HG03432 (cell line): ENCODE measurements around the gene MAPT.

Source experiments
- ATAC-seq: cut with Tn5 transposase; IDR thresholded peaks from one replicate; pipeline ENCODE4 v1.9.1; 2021; ENCODE audit warnings: mild to moderate bottlenecking, moderate library complexity; ENCODE audit not compliant: unreplicated experiment

Gene MAPT

DNA sequence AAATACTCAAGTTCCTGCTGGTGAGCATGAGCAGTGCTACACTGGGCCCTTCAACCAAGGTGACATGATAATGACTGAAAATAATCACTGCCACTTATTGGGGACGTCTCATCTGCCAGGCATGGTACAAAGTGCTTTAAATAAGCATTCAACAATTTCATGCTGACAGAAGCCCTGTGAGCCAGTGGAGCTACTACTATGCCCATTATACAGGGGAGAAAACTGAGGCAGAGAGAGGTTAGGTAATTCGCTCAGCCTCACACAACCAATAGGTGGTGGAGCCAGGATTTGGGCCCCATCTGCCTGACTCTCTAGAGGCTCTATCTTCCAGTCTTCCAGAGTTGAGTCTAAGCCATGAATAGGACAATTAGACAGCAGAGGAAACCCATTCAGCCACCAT, 74.4 kb downstream of the MAPT start:
- ATAC-seq, result no peak

DNA sequence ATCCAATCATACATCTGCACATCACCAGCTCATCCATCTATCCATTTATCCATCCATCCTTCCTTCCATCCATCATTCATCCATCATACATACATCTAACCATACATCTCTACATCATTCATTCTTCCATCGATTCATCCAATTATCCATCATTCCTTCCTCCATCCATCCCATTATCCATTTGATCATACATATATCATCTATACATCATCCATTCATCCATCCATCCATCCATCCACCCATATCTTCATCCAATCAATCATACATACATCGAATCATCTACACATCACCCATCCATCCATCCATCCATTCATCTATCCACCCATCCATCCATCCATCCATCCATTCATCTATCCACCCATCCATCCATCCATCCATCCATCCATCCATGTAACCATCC, 75.4 kb downstream of the MAPT start:
- ATAC-seq, result no peak

DNA sequence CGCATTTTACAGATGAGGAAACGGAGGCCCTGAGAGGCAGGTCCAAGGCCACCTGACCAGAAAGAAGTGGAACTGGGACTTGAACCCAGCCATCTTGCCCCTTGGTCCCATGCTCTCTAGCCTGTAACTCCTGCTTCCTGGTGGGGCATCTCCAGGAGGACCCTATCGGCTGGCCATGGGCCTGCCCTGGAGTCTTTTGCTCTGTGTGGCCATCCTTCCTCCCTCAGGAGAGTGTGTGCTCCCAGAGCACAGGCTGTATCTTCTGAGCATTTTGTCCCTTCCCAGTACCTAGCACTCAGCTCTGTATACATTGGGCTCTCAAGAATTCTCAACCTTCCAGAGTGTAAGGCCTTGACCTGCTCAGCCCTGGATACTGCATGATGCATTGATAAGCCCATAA, 76.3 kb downstream of the MAPT start:
- no peak for ATAC-seq

DNA sequence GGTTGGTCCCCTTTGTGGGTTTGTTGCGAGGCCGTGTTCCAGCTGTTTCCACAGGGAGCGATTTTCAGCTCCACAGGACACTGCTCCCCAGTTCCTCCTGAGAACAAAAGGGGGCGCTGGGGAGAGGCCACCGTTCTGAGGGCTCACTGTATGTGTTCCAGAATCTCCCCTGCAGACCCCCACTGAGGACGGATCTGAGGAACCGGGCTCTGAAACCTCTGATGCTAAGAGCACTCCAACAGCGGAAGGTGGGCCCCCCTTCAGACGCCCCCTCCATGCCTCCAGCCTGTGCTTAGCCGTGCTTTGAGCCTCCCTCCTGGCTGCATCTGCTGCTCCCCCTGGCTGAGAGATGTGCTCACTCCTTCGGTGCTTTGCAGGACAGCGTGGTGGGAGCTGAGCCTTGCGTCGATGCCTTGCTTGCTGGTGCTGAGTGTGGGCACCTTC, 77.4 kb downstream of the MAPT start:
- no peak for ATAC-seq

DNA sequence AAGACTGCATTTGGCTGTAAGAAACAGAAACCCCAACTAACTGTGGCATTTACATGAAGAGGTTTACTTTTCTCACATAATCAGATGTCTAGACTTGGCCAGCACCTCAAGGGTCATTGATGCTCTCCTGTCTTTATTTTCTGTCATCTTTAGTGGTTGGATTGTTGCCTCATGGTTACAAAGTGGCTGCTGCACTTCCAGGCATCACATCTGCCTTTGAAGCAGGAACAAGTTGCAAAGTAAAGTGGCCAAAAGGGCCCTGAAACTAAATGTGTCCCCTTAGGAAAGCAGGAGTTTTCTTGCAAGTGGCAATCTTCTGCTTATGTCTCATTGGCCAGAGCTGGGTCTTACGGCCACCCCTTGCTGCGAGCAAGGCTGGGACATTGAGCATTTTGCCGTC, 78.2 kb downstream of the MAPT start:
- ATAC-seq, result no peak

DNA sequence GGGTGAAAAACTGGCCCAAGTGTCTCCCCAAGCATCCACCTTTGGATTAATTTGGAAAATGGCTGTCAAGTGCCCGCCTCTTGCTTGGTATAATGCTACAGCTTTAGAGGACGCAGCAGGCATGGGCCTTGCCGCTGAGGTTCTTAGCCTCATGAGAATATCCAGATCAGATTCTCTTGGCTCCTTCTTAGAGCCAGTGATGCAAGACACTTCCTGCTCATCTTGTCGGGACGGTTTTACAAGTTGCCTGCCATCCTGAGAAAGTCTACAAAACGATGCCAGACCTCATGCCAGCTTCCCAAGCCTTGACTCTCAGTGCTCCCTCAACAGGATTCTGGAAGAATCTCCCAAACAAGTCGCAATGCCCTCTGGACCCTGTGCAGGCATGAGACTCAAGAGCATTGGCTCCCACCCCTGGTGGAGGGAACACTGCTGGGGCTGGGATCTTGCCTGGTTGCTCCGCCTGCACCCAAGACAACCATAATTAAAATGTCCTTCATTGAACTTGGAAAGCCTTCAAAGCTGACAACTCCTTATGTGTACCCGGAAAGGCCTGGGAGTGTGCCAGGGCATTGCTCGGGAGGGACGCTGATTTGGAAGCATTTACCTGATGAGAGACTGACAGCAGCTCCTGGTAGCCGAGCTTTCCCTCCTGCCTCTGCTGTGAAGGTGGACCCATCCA, 78.9 kb downstream of the MAPT start:
- ATAC-seq, result no peak

DNA sequence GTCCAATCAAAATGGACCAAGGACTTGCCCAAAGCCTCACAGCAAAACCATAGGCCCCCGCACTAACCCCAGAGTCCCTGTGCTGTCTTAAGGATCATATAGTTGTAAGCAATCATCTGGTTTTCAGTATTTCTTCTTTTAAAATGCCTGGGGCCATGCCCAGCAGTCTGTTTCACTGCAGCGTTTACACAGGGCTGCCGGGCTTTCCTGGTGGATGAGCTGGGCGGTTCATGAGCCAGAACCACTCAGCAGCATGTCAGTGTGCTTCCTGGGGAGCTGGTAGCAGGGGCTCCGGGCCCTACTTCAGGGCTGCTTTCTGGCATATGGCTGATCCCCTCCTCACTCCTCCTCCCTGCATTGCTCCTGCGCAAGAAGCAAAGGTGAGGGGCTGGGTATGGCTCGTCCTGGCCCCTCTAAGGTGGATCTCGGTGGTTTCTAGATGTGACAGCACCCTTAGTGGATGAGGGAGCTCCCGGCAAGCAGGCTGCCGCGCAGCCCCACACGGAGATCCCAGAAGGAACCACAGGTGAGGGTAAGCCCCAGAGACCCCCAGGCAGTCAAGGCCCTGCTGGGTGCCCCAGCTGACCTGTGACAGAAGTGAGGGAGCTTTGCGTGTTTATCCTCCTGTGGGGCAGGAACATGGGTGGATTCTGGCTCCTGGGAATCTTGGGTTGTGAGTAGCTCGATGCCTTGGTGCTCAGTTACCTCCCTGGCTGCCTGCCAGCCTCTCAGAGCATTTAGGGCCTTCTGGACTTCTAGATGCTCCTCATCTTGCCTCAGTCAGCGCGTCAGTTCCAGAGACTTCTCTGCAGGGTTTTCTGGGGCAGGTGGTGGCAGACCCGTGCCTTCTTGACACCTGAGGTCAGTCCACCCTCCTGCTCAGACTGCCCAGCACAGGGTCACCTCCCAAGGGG, 79.8 kb downstream of the MAPT start:
- no peak for ATAC-seq

DNA sequence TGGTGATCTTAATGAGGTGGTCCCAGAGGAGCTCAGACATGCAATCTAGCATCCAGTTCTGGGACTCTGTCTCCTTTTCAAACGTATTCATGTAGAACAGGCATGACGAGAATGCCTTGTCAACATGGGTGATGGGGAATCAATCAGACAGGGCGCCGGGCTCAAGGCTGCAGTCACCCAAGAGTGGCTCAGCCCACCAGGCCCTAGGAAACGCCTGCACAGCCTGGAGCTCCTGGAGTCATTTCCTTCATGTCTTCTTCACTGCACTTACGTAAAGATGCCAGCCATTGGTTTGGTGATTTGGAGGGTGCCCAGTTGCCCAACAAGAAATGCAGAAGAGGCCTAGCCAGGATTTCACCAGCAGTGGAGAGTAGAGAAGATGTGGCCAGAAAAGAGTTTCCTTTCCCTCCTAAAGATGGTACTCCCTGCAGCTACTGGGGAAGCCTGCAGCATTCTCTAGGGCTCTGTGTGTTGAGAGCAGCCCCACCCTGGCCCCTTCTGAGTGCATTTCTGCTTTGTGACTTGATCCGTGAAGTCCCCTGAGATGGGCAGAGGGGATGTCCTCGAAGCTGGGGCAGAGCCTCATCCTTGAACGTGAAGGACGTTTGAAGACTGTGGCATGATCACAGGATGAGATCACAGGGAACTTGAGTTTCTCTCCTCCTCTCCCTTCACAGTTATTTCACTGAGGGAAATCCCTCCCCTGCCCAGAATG, 80.7 kb downstream of the MAPT start:
- no peak for ATAC-seq

DNA sequence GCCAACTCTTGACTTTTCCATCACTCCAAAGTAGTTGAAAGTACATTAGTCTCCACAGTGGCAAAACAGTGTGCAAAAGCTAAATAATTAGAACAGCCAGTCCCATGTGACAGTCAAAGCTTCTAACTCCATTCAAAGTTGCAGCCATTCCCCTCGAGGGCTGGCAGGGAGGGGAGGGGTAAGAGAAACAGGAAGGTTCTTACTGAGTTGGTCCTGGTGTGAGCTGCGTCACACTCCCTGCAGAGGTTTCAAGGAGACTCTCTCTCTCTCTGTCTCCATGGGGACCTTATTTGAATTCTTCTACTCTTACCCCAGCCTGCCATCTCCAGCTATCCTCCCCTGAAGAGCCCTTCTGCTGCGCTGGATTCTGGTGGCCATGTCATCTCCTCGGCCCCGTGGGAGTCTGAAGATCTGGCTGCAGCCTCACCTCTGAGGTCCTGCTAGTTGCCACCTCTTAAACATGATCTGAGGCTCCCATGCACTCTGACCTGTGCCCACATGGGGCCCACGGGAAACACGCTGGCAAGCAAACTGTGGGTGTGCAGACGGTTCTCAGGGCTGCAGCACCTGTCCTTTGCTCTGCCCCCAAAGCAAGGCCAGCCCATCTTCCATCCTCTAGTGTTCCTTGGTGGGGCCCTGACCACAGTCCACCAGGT, 81.4 kb downstream of the MAPT start:
- no peak for ATAC-seq

DNA sequence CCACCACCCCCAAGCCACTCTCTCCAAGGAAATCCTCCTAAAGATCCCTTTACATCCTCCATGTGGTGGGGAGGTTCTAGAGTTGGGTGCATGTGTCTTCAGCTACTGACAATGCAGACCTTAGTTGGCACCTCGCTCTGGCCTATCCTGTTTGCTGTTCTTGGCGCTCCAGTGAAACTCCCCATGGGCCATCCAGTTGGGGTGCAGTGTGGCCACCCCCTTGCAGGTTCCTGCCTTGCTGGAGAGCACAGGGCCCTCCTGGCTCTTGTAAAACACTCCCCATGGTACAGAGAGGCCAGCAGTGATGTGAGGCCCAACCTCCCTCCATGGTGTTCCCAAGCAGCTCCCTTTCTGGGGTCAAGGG, 82.0 kb downstream of the MAPT start:
- ATAC-seq, result no peak

DNA sequence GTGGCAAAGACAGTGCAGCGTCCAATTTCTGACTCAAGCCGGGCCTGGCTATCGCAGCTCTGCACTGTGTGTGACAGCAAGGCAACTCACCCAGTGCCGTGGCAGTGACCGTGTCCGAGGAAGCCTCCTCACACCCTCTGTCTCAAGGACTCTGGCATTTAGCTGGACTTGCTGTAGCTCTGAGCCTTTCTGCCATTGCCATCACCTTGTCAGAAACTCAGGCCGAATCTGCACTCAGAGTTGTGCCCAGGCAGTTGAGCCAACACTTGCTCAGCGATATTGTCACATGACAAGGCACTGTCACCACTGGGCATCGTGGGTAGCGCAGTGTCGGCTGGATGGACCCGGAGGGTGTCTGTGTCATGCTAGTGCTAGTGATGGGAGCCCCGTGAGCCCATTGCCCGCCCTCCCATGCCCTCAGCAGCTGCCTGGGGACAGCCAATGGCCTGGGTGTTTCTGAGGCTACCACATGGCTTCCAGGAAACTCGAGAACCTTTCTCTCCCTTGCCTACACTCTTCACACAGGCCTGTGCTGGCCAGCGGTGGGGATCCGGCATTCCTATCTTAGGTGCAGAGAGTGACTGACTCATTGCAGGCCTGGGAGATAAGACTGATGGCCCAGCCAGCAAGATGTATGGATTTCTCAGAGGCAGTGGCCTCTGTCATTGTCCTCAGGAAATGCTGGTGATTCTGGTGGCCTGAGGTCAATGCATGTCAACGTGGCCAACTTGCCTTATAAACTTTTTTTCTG, 82.6 kb downstream of the MAPT start:
- ATAC-seq, result no peak

DNA sequence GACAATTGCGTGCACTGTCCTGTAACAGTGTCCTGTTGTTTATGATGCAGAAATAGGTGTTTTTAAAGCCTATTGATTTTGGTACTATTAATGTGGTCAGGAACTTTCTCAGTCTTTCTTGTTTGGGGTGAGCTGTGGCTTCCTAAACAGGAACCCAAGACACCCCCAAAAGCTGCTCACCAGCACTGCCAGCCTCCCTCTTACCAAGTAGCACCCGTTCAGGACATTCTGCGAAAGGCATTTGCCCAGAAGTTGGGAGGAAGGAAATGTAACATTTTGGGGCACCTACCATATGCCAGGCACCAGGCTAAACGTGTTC, 83.1 kb downstream of the MAPT start:
- no peak for ATAC-seq

DNA sequence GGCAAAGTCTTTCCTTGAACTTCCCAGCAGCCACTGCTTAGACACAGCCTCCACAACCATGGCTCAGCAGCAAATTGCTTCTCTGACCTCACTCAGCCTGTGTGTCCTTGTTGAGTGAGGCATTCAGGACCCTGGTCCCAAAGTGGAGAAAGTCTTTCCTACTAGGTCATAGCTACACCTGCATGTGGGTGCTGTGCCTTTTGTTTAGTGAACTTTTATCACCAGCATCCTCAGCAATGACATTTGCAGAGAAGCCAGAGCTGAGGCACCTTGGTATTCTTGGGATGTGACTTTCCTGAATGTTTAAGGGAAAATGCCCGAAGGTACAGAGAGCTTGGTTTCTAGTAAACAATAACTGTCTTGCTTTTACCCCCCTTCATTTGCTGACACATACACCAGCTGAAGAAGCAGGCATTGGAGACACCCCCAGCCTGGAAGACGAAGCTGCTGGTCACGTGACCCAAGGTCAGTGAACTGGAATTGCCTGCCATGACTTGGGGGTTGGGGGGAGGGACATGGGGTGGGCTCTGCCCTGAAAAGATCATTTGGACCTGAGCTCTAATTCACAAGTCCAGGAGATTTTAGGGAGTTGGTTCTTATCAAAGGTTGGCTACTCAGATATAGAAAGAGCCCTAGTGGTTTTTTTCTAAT, 83.7 kb downstream of the MAPT start:
- ATAC-seq, result no peak

DNA sequence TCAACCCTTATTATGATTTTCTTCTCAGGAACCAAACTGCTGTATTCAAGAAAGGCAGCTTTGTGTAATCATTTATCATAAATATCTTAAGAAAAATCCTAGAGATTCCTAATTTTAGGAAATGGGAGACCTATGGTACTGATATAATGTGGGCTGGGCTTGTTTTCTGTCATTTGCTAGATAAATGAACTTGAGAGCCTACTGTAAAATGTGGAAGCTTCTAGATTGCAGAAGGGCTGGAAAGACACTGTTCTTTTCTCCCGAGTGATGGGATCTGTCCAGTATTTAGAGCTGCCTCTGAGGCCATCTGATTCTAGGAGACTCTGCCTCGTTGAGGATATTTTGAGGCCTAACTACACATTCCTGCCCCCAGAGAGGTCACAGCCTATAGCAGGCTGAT, 84.8 kb downstream of the MAPT start:
- no peak for ATAC-seq

DNA sequence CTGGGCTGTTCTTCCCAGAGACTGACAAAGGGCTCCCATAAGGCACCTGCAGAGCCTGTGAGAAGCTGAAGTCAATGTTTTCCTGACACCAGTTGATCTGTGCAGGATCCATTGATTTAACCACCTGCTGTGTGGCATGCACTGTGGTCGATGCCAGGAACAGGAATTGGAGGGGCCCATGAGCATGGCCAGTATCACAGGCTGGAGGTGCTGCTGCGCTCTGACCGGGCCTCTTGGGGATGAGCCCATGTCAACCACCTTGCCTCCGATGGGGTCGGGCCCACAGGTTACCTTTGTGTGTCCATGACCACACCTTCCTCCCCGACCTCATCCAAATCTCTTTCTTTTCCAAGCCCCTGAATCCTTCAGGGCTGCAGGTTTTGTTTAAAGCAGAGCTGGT, 86.5 kb downstream of the MAPT start:
- ATAC-seq, result no peak

DNA sequence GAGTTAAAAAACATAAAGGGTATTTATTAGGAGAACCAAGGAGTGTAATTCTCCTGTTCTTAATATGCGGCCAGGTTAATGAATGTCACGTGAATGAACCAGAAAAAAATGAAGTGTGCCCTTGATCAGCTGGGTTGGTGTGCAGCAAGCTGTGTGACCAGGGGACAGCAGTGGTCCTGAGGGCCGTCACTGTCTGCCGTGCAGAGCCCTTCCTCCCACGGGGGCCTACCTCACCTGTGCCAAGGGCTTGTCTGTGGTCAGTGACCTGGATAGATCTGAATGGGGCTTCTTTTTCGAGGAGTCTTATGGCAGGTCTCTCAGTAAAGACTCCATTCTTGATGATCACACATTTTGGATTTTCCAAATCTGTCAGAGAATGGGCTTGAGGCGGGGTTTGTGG, 87.0 kb downstream of the MAPT start:
- ATAC-seq, result no peak

DNA sequence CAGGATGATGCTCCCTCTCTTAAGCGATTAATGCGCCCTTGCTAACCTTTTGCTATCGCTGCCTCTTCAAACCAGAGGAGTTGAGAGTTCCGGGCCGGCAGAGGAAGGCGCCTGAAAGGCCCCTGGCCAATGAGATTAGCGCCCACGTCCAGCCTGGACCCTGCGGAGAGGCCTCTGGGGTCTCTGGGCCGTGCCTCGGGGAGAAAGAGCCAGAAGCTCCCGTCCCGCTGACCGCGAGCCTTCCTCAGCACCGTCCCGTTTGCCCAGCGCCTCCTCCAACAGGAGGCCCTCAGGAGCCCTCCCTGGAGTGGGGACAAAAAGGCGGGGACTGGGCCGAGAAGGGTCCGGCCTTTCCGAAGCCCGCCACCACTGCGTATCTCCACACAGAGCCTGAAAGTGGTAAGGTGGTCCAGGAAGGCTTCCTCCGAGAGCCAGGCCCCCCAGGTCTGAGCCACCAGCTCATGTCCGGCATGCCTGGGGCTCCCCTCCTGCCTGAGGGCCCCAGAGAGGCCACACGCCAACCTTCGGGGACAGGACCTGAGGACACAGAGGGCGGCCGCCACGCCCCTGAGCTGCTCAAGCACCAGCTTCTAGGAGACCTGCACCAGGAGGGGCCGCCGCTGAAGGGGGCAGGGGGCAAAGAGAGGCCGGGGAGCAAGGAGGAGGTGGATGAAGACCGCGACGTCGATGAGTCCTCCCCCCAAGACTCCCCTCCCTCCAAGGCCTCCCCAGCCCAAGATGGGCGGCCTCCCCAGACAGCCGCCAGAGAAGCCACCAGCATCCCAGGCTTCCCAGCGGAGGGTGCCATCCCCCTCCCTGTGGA, 88.6 kb downstream of the MAPT start:
- no peak for ATAC-seq

DNA sequence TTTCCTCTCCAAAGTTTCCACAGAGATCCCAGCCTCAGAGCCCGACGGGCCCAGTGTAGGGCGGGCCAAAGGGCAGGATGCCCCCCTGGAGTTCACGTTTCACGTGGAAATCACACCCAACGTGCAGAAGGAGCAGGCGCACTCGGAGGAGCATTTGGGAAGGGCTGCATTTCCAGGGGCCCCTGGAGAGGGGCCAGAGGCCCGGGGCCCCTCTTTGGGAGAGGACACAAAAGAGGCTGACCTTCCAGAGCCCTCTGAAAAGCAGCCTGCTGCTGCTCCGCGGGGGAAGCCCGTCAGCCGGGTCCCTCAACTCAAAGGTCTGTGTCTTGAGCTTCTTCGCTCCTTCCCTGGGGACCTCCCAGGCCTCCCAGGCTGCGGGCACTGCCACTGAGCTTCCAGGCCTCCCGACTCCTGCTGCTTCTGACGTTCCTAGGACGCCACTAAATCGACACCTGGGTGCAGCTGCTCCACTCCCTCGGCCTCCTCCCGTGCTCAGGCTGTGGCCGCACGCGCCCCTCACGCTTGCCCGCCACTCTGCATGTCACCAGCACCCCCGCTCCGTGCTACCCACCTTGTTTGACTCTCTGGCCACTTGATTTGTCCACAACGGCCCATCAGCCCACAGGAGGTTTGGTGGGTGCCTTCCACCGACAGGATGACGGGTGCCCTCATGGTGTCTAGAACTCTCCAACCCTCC, 89.4 kb downstream of the MAPT start:
- ATAC-seq, result no peak

DNA sequence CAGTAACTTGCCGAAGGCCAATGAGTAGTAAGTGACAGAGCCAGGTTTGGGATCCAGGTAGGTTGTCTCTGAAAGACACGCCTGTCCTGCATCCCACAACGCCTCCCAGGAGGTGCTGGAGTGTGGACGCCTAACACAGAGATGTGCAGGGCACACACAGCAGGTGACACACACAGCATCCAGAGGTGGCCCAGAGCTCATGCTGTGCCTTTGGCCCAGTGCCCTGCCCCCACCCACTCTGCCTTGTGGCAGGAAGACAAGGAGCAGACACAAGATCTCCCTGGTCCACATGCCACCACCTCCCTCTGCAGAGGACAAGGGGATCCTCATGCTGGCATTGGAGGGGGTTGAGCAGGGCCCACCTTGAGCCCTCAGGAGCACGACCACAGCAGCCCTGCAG, 90.0 kb downstream of the MAPT start:
- no peak for ATAC-seq
